Thoracic aorta (tissue), 2 donors: ENCODE results near the gene HOXC6. TPM values are rescaled to one million over a fixed set of nuclear protein-coding genes. Genes with fewer than 3 reads are reported as not detected.

ENCODE experiments used
- ATAC-seq: fragments of 150-250 bp; one replicate; pipeline ENCODE4 v1.8.0; 2017; ENCODE audit warnings: low read depth; ENCODE audit not compliant: insufficient number of reproducible peaks, low FRiP score
- DNase-seq: peaks from one replicate; pipeline ENCODE4 v3.0.0-alpha.2; 2020; ENCODE audit warnings: low spot score
- H3K27ac ChIP-seq, 2 donors: fragments of 200-600 bp; sonication (generic); 1 replicate in 1 of 2; 2 replicates in 1 of 2; pipeline ENCODE4 v1.5.1; 2016; ENCODE audit warnings: mild to moderate bottlenecking in 2 of 2, moderate library complexity in 2 of 2
- H3K27me3 ChIP-seq: fragments of 200-600 bp; sonication (generic); replicated peaks from 2 replicates; pipeline ENCODE4 v1.6.0; 2016; ENCODE audit warnings: mild to moderate bottlenecking; ENCODE audit not compliant: insufficient read depth
- H3K36me3 ChIP-seq: fragments of 200-600 bp; sonication (generic); one replicate; pipeline ENCODE4 v1.5.1; 2016
- H3K4me1 ChIP-seq, 2 donors: fragments of 200-600 bp; sonication (generic); 1 replicate in 1 of 2; 2 replicates in 1 of 2; pipeline versions ENCODE4 v1.5.1 to v1.6.0; 2016; ENCODE audit warnings: low read depth in 2 of 2, mild to moderate bottlenecking in 1 of 2; ENCODE audit not compliant: control insufficient read depth in 1 of 2
- H3K4me3 ChIP-seq: fragments of 200-600 bp; sonication (generic); 2 replicates; pipeline ENCODE4 v1.5.1; 2016; ENCODE audit warnings: mild to moderate bottlenecking
- H3K9me3 ChIP-seq: fragments of 200-600 bp; sonication (generic); 2 replicates; pipeline ENCODE4 v1.5.1; 2016
- CTCF ChIP-seq: fragments of 200-600 bp; sonication (generic); IDR thresholded peaks from one replicate; pipeline ENCODE4 v1.5.1; 2019; ENCODE audit warnings: antibody characterized with exemption
- total RNA-seq, 2 donors: library from RNA; depleted of rRNA; stranded (reverse); fragments of >200 nt; gene quantifications; one replicate each; pipeline versions ENCODE4 v1.1.0 to v1.2.3, GENCODE V29; 2016

The HOXC6 gene
- total RNA-seq, 2 donors from 2014 or later = not detected

- ATAC-seq = no peak
- no peak for DNase-seq
- TF ChIP-seq CTCF = no peak
- H3K36me3 ChIP-seq = no peaks in the 10 kb centered on the region
- H3K27ac ChIP-seq = no peak overlapping the region
- no peak overlapping the region for H3K4me3 ChIP-seq
- H3K4me1 ChIP-seq = peaks cover 0 to 11% of the 10 kb centered on the region in 2 donors
- no peaks in the 10 kb centered on the region for H3K27me3 ChIP-seq
- H3K9me3 ChIP-seq = no peaks in the 10 kb centered on the region
Measured at GRCh38 chr12:54048406-54049093, 20.3 kb downstream of the HOXC6 start.

- DNase-seq (no peak), ATAC-seq (no peak)
- Histone ChIP-seq H3K36me3 (no peaks in the 10 kb centered on the region), H3K27ac (no peak overlapping the region), H3K9me3 (no peaks in the 10 kb centered on the region), H3K4me1 (peaks cover 0 to 11% of the 10 kb centered on the region in 2 donors), H3K4me3 (no peak overlapping the region), H3K27me3 (no peaks in the 10 kb centered on the region)
- TF ChIP-seq CTCF = no peak
Measured at GRCh38 chr12:54049108-54049507, 20.9 kb downstream of the HOXC6 start.

GRCh38 chr12:54050482-54050810, 22.2 kb downstream of the HOXC6 start:
- no peak for TF ChIP-seq CTCF
- Histone ChIP-seq H3K9me3 (no peaks in the 10 kb centered on the region), H3K4me1 (peaks cover 7 to 18% of the 10 kb centered on the region in 2 donors), H3K36me3 (no peaks in the 10 kb centered on the region), H3K27me3 (no peaks in the 10 kb centered on the region), H3K4me3 (no peak overlapping the region), H3K27ac (no peak overlapping the region)
- ATAC-seq (no peak), DNase-seq (no peak)

- ATAC-seq = no peak
- no peak for TF ChIP-seq CTCF
- H3K9me3 ChIP-seq = no peaks in the 10 kb centered on the region
- peaks cover 7 to 18% of the 10 kb centered on the region in 2 donors for H3K4me1 ChIP-seq
- H3K27me3 ChIP-seq = no peaks in the 10 kb centered on the region
- no peak overlapping the region for H3K4me3 ChIP-seq
- no peak overlapping the region for H3K27ac ChIP-seq
- DNase-seq = no peak
- no peaks in the 10 kb centered on the region for H3K36me3 ChIP-seq
Measured at GRCh38 chr12:54051026-54051842, 23.0 kb downstream of the HOXC6 start.

- Histone ChIP-seq H3K4me1 (peaks cover 7 to 18% of the 10 kb centered on the region in 2 donors), H3K4me3 (no peak overlapping the region), H3K9me3 (no peaks in the 10 kb centered on the region), H3K36me3 (no peaks in the 10 kb centered on the region), H3K27ac (no peak overlapping the region), H3K27me3 (no peaks in the 10 kb centered on the region)
- no peak for TF ChIP-seq CTCF
- ATAC-seq (no peak), DNase-seq (no peak)
Measured at GRCh38 chr12:54051874-54052437, 23.7 kb downstream of the HOXC6 start.
